K562 (cell line): Measurements from ENCODE around the gene ARHGAP31.

ENCODE experiments used
- JUNB ChIP-seq: fragments of 450-650 bp; formaldehyde crosslinking; conservative IDR thresholded peaks from 2 replicates; pipeline ENCODE4 v1.4.0; 2020; ENCODE audit warnings: mild to moderate bottlenecking
- ZNF644 ChIP-seq: fragments of 200-800 bp; sonication (Bioruptor generic); IDR thresholded peaks from 2 replicates; pipeline ENCODE4 v1.6.1; 2016; ENCODE audit warnings: low read depth, missing genetic modification characterization, missing compliant biosample characterization

GRCh38 chr3:119416873-119417272 is 122.7 kb downstream of the ARHGAP31 start:
- no peak for TF ChIP-seq ZNF644 (tag)
- no peak for TF ChIP-seq JUNB (CRISPR knock-in tag)
